Transverse colon (tissue), 4 donors: Measurements from ENCODE around the gene TTLL12. TPM values are rescaled to one million over a fixed set of nuclear protein-coding genes. Genes with fewer than 3 reads are reported as not detected.
A peak's percentile ranks its signal among the peaks of the same experiment; 100 is the strongest.

Experiments
- DNase-seq: peaks from one replicate; pipeline ENCODE4 v3.0.0-alpha.2; 2019
- H3K27ac ChIP-seq, 4 donors: fragments of 200-600 bp; sonication (generic); 2 replicates each; pipeline ENCODE4 v1.5.1; 2016 to 2018; ENCODE audit warnings: inconsistent platforms in 4 of 4
- H3K27me3 ChIP-seq: fragments of 200-600 bp; sonication (generic); 2 replicates; pipeline ENCODE4 v1.5.1; 2017; ENCODE audit warnings: inconsistent platforms
- H3K36me3 ChIP-seq, 4 donors: fragments of 200-600 bp; sonication (generic); 2 replicates each; pipeline ENCODE4 v1.5.1; 2017 to 2019; ENCODE audit warnings: inconsistent platforms in 4 of 4
- H3K4me1 ChIP-seq, 4 donors: fragments of 200-600 bp; sonication (generic); 2 replicates each; pipeline ENCODE4 v1.5.1; 2017 to 2020; ENCODE audit warnings: inconsistent platforms in 4 of 4
- H3K4me3 ChIP-seq, 4 donors: fragments of 200-600 bp; sonication (generic); 1 replicate in 1 of 4; 2 replicates in 3 of 4; pipeline versions ENCODE4 v1.5.1 to v1.6.1; 2017 to 2019; ENCODE audit warnings: inconsistent platforms in 4 of 4
- H3K9me3 ChIP-seq, 2 donors: fragments of 200-600 bp; sonication (generic); 2 replicates each; pipeline ENCODE4 v1.5.1; 2017 to 2019; ENCODE audit warnings: inconsistent platforms in 2 of 2
- EP300 ChIP-seq: sonication (generic); formaldehyde crosslinking; IDR thresholded peaks from one replicate; pipeline ENCODE4 v1.6.1; 2017; ENCODE audit warnings: antibody characterized with exemption, low read depth
- POLR2A ChIP-seq: fragments of 450-650 bp; IDR thresholded peaks from one replicate; pipeline ENCODE4 v1.6.1; 2016; ENCODE audit warnings: antibody characterized with exemption, mild to moderate bottlenecking, moderate library complexity
- POLR2AphosphoS5 ChIP-seq, 3 donors: sonication (generic); formaldehyde crosslinking; IDR thresholded peaks; one replicate each; pipeline ENCODE4 v1.6.1; 2016; ENCODE audit warnings: antibody characterized with exemption in 3 of 3
- WGBS, 2 donors: methylation state at CpG; one replicate each; pipeline ENCODE4 v1.1.5; 2018; ENCODE audit warnings: low coverage in 1 of 2; 5-methylcytosine and 5-hydroxymethylcytosine counted together
- in situ Hi-C, 4 donors: fragments of 200-750 bp; cut with MboI; loops; one replicate each; pipeline versions ENCODE4 v1.15.0 to v1.15.1; 2017; ENCODE audit warnings: low sequenced_read_pairs in 3 of 4, low pct_ligation_motif_present in 1 of 4, low pct_unique_long_range_greater_than_20kb in 1 of 4
- intact Hi-C: fragments of 100-400 bp; cut with DNase I; formaldehyde crosslinking; loops from one replicate; pipeline ENCODE4 v1.15.1; 2023; ENCODE audit warnings: low total_unique reads
- total RNA-seq, 4 donors: library from RNA; depleted of rRNA; stranded (reverse); fragments of >200 nt; gene quantifications; one replicate each; pipeline ENCODE4 v1.1.0, GENCODE V29; 2016
- TF ChIP-seq, protein P1 (sequence below), 5 experiments: fragments of 200-600 bp in 3 of 5; fragments of 450-650 bp in 2 of 5; sonication (generic) in 3 of 5; IDR thresholded peaks; 1 replicate in 2 of 5; 2 replicates in 3 of 5; pipeline ENCODE4 v1.5.1; 2016 to 2017; ENCODE audit warnings: antibody characterized with exemption in 5 of 5, inconsistent platforms in 3 of 5, mild to moderate bottlenecking in 2 of 5, moderate library complexity in 1 of 5

The TTLL12 gene
- total RNA-seq, 4 donors from 2014 or later, result 88.1 to 171 (median 161) TPM

DNA sequence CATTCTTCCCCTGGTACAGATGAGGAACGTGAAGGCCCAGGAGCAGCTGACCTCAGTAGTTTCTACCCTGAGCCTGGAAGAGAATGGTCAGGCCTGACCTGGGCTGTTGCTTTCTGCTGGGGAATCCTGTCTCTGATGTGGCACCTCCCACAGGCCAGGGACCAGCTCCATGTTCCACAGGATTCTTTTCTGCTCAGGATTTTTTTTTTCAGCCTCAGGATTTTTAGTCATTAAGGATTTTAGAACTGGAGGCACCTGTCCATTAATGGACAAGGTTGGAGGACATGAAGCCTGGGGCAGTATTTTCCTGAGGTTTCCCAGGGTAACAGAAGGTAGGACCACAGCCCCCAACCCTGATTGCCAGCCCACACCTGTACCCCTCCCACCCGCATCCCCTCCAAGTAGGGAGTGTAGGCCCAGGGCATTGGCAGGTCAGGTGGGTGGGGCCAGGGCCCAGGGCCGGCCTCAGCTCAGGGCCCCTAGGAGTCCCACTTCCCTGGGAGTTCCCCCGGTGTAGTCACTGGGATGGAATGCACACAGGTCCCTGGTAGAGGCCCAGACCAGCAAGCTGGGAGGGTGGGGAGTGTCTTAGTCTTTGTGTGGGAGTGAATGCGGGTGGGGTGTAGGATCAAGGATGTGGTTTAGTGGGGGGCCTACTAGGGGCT lies 60.3 kb downstream of the TTLL12 start:
- Histone ChIP-seq H3K4me1 (peaks cover 7 to 75% (median 56%) of the 10 kb centered on the region in 4 donors), H3K27ac (peak overlapping the region; percentile 76 to 84 (median 84))
- DNase-seq, result peak; percentile 72

DNA sequence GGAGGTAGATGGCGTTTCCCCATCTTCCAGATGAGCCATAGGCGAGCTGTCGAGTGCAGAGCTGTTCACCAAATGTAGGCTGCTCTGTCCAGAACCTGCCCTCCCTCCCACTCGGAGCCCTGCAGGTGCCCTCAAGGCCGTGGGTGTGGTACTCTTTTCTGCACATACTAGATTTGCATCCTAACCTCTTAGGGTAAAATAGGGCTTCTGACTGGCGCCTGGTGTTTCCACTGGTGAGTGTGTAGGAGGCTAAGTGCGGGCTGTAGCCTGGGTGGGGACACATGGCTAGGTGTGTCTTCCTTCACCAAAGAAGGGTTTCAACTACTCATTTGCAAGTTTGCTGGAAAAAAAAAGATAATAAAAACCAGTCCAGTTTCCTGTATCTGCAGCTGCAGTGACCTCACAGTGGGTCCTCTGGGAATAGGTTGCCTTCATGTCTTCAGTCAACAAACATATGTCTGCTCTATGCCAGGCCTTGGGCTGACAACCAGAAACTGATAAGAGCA lies 67.9 kb downstream of the TTLL12 start:
- TF ChIP-seq POLR2A (no peak), EP300 (no peak), POLR2AphosphoS5 (IDR thresholded peaks at IDR 0.05) (no peak)
- TF ChIP-seq, protein P1, sequence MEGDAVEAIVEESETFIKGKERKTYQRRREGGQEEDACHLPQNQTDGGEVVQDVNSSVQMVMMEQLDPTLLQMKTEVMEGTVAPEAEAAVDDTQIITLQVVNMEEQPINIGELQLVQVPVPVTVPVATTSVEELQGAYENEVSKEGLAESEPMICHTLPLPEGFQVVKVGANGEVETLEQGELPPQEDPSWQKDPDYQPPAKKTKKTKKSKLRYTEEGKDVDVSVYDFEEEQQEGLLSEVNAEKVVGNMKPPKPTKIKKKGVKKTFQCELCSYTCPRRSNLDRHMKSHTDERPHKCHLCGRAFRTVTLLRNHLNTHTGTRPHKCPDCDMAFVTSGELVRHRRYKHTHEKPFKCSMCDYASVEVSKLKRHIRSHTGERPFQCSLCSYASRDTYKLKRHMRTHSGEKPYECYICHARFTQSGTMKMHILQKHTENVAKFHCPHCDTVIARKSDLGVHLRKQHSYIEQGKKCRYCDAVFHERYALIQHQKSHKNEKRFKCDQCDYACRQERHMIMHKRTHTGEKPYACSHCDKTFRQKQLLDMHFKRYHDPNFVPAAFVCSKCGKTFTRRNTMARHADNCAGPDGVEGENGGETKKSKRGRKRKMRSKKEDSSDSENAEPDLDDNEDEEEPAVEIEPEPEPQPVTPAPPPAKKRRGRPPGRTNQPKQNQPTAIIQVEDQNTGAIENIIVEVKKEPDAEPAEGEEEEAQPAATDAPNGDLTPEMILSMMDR (IDR thresholded peaks at IDR 0.05), result no peak
- in situ Hi-C loops, result no loop called here

More for the DNA sequence above, 60.3 kb downstream of the TTLL12 start:
- in situ Hi-C loops, result no loop called here
- intact Hi-C loops, result no loop called here
- no peaks in the 10 kb centered on the region for H3K27me3 ChIP-seq
- 42% methylated on average over 5 of the region's 5 CpGs; no CpG with 5 or more reads in 1 of the 2 donors for WGBS, 2 donors
- TF ChIP-seq POLR2AphosphoS5 (IDR thresholded peaks at IDR 0.05) (no peak), EP300 (no peak), POLR2A (no peak)
- TF ChIP-seq, protein P1 (IDR thresholded peaks at IDR 0.05), result no peak
- no peaks in the 10 kb centered on the region for H3K9me3 ChIP-seq
- H3K36me3 ChIP-seq, result no peaks in the 10 kb centered on the region
- no peak overlapping the region for H3K4me3 ChIP-seq

DNA sequence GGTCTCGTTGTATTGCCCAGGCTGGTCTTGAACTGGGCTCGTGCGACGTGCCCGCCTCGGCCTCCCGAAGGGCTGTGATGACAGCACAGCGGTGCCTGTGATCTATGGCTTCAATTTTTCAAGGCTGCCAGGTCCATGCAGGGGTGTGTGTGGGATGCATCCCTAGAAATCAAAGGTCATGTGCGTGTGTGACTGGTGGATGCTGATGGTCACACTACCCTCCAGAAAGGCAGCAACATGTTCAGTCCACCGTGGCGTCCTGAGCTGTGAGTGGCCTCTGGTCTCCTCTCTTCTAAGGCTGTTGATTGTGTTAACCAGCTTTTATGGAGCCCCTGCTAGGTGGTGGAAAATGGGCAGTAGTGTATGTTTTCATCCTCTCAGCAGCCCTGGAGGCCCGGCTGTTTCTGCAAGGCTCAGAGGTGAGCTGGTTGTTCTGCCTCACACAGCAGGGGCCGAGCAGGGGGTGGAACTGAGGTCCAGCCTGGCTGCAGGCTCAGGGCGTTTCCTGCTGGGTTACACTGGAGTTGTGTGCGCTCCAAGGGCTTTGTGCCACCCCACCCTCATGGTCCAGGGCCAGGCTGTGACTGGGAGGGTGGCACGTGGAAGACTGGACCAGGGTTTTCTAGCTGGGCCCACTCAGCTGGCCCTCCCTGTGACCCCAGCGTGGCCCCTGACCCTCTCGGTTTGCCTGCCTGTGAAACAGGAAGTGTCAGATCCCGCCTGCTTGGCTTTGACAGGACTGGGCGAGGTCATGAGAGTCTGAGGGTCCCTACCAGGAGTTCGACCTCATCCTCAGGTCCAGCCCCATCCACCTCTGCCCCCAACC lies 68.7 kb downstream of the TTLL12 start:
- 64% methylated on average over 18 of the region's 21 CpGs; no CpG with 5 or more reads in 1 of the 2 donors for WGBS, 2 donors
- peaks cover 29 to 75% (median 54%) of the 10 kb centered on the region in 4 donors for H3K4me1 ChIP-seq
- intact Hi-C loops, result no loop called here
- no peak overlapping the region for H3K4me3 ChIP-seq
- H3K27me3 ChIP-seq, result peaks cover 3% of the 10 kb centered on the region
- peak overlapping the region; percentile 14 to 74 (median 64) for H3K27ac ChIP-seq
- TF ChIP-seq EP300, result no peak
- TF ChIP-seq, protein P1 (IDR thresholded peaks at IDR 0.05), result no peak
- no peak for TF ChIP-seq POLR2AphosphoS5 (IDR thresholded peaks at IDR 0.05)
- no peak for TF ChIP-seq POLR2A
- DNase-seq, result peak; percentile 66
- in situ Hi-C loops, result no loop called here
- H3K9me3 ChIP-seq, result no peaks in the 10 kb centered on the region
- no peaks in the 10 kb centered on the region for H3K36me3 ChIP-seq

More for the DNA sequence above, 67.9 kb downstream of the TTLL12 start:
- Histone ChIP-seq H3K9me3 (no peaks in the 10 kb centered on the region), H3K4me1 (peaks cover 29 to 72% (median 50%) of the 10 kb centered on the region in 4 donors), H3K27me3 (peaks cover 2% of the 10 kb centered on the region), H3K4me3 (no peak overlapping the region), H3K27ac (peak overlapping the region; percentile 14 to 74 (median 64)), H3K36me3 (no peaks in the 10 kb centered on the region)
- intact Hi-C loops, result no loop called here
- DNase-seq, result peak; percentile 63
- WGBS, 2 donors, result 26% methylated on average over 7 of the region's 7 CpGs; no CpG with 5 or more reads in 1 of the 2 donors

DNA sequence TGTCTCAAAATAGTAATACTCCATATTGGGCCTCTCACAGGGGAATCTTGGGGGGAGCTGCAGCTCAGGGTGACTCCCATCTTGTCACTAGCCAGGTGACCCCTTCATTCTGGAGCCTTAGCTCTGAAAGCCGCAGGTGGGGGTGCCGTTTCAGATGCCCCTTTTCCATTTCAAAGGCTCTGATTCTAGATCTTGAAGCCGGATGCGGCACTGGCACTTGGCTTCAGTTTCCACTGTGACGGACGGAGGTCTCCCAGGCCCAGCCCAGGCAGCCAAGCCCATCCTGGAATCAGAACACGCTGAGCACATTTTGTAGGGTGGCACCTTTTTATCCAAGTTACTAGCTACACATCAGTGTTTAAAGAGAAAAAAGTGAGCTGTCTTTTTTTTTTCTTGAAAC lies 70.0 kb downstream of the TTLL12 start:
- intact Hi-C loops (no loop called here), in situ Hi-C loops (no loop called here)
- TF ChIP-seq POLR2A (no peak), POLR2AphosphoS5 (IDR thresholded peaks at IDR 0.05) (no peak), EP300 (no peak)
- TF ChIP-seq, protein P1 (IDR thresholded peaks at IDR 0.05), result no peak
- Histone ChIP-seq H3K9me3 (no peaks in the 10 kb centered on the region), H3K4me3 (no peak overlapping the region), H3K36me3 (no peaks in the 10 kb centered on the region), H3K27me3 (peaks cover 16% of the 10 kb centered on the region), H3K4me1 (peaks cover 29 to 64% (median 48%) of the 10 kb centered on the region in 4 donors), H3K27ac (no peak overlapping the region)
- WGBS, 2 donors, result 88 to 95% methylated on average over 5 to 7 of the region's 7 CpGs
- DNase-seq, result no peak
